ENCODE results near the gene NUTF2.

Gene NUTF2

GRCh38 chr16:67825119-67825518 is 21.6 kb upstream of the NUTF2 start:
- no peaks in the 10 kb centered on the region for H3K79me2 ChIP-seq (ENCODE audit: control insufficient read depth, low read length)
- H3K9me3 ChIP-seq (ENCODE audit: control insufficient read depth, insufficient read depth, low read length), result no peaks in the 10 kb centered on the region
- H3K4me3 ChIP-seq (ENCODE audit: low read length), result no peak overlapping the region
- no peaks in the 10 kb centered on the region for H4K20me1 ChIP-seq (ENCODE audit: control insufficient read depth, insufficient read depth, low read depth, low read length)
- H3K27ac ChIP-seq (ENCODE audit: low read depth, low read length), result no peak overlapping the region
- no peak for TF ChIP-seq EZH2phosphoT487 (IDR thresholded peaks at IDR 0.05; ENCODE audit: borderline replicate concordance, low read length)
- TF ChIP-seq, protein P1, sequence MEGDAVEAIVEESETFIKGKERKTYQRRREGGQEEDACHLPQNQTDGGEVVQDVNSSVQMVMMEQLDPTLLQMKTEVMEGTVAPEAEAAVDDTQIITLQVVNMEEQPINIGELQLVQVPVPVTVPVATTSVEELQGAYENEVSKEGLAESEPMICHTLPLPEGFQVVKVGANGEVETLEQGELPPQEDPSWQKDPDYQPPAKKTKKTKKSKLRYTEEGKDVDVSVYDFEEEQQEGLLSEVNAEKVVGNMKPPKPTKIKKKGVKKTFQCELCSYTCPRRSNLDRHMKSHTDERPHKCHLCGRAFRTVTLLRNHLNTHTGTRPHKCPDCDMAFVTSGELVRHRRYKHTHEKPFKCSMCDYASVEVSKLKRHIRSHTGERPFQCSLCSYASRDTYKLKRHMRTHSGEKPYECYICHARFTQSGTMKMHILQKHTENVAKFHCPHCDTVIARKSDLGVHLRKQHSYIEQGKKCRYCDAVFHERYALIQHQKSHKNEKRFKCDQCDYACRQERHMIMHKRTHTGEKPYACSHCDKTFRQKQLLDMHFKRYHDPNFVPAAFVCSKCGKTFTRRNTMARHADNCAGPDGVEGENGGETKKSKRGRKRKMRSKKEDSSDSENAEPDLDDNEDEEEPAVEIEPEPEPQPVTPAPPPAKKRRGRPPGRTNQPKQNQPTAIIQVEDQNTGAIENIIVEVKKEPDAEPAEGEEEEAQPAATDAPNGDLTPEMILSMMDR (IDR thresholded peaks at IDR 0.05; ENCODE audit: low read depth, low read length, poor library complexity, severe bottlenecking), result no peak
- H3K36me3 ChIP-seq (ENCODE audit: control insufficient read depth, low read length), result peaks cover 14% of the 10 kb centered on the region; the same call in 1 of the 2 replicates
- no peaks in the 10 kb centered on the region for H3K4me1 ChIP-seq (ENCODE audit: control insufficient read depth, low read length)
- no peaks in the 10 kb centered on the region for H3K27me3 ChIP-seq (ENCODE audit: control insufficient read depth, low read length)
- no peaks in the 10 kb centered on the region for H3F3A ChIP-seq (ENCODE audit: control insufficient read depth, insufficient read depth)
- no peak overlapping the region for H3K4me2 ChIP-seq (ENCODE audit: low read length)
- H3K9me2 ChIP-seq (replicated peaks; ENCODE audit: control insufficient read depth, low read length), result no peaks in the 10 kb centered on the region

DNA sequence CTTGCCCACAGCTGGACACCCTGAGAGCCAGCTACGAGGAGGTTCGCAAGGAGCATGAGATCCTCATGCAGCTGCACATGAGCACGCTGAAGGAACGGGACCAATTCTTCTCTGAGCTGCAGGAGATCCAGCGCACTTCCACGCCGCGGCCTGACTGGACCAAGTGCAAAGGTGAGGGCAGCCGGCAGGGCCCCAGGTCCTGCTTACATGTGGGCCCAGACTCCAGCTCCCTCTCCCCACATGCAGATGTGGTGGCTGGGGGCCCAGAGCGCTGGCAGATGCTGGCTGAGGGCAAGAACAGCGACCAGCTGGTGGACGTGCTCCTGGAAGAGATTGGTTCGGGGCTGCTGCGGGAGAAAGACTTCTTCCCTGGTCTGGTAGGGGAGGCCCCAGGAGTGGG is 20.8 kb upstream of the NUTF2 start:
- Histone ChIP-seq H4K20me1 (ENCODE audit: control insufficient read depth, insufficient read depth, low read depth, low read length) (no peaks in the 10 kb centered on the region), H3K4me2 (ENCODE audit: low read length) (no peak overlapping the region), H3F3A (ENCODE audit: control insufficient read depth, insufficient read depth) (no peaks in the 10 kb centered on the region), H3K79me2 (ENCODE audit: control insufficient read depth, low read length) (no peaks in the 10 kb centered on the region), H3K4me1 (ENCODE audit: control insufficient read depth, low read length) (no peaks in the 10 kb centered on the region), H3K27me3 (ENCODE audit: control insufficient read depth, low read length) (no peaks in the 10 kb centered on the region), H3K27ac (ENCODE audit: low read depth, low read length) (no peak overlapping the region), H3K9me2 (replicated peaks; ENCODE audit: control insufficient read depth, low read length) (no peaks in the 10 kb centered on the region), H3K9me3 (ENCODE audit: control insufficient read depth, insufficient read depth, low read length) (no peaks in the 10 kb centered on the region), H3K36me3 (ENCODE audit: control insufficient read depth, low read length) (peaks cover 21% of the 10 kb centered on the region), H3K4me3 (ENCODE audit: low read length) (no peak overlapping the region)
- TF ChIP-seq, protein P1 (IDR thresholded peaks at IDR 0.05; ENCODE audit: low read depth, low read length, poor library complexity, severe bottlenecking), result no peak
- TF ChIP-seq EZH2phosphoT487 (IDR thresholded peaks at IDR 0.05; ENCODE audit: borderline replicate concordance, low read length), result no peak

GRCh38 chr16:67828651-67829050 is 18.1 kb upstream of the NUTF2 start:
- Histone ChIP-seq H3K27ac (ENCODE audit: low read depth, low read length) (no peak overlapping the region), H3K27me3 (ENCODE audit: control insufficient read depth, low read length) (no peaks in the 10 kb centered on the region), H3K4me2 (ENCODE audit: low read length) (no peak overlapping the region), H3F3A (ENCODE audit: control insufficient read depth, insufficient read depth) (no peaks in the 10 kb centered on the region), H3K36me3 (ENCODE audit: control insufficient read depth, low read length) (peaks cover 32% of the 10 kb centered on the region), H3K4me3 (ENCODE audit: low read length) (no peak overlapping the region), H4K20me1 (ENCODE audit: control insufficient read depth, insufficient read depth, low read depth, low read length) (no peaks in the 10 kb centered on the region), H3K9me3 (ENCODE audit: control insufficient read depth, insufficient read depth, low read length) (no peaks in the 10 kb centered on the region), H3K9me2 (replicated peaks; ENCODE audit: control insufficient read depth, low read length) (no peaks in the 10 kb centered on the region), H3K79me2 (ENCODE audit: control insufficient read depth, low read length) (peaks cover 13% of the 10 kb centered on the region), H3K4me1 (ENCODE audit: control insufficient read depth, low read length) (peaks cover 9% of the 10 kb centered on the region)
- no peak for TF ChIP-seq EZH2phosphoT487 (IDR thresholded peaks at IDR 0.05; ENCODE audit: borderline replicate concordance, low read length)
- TF ChIP-seq, protein P1 (IDR thresholded peaks at IDR 0.05; ENCODE audit: low read depth, low read length, poor library complexity, severe bottlenecking), result no peak
